Posterior vena cava (tissue), 2 donors: Measurements from ENCODE around the gene ASPSCR1. TPM values are rescaled to one million over a fixed set of nuclear protein-coding genes. Genes with fewer than 3 reads are reported as not detected.

ENCODE experiments used
- DNase-seq: peaks from one replicate; pipeline ENCODE4 v3.0.0-alpha.2; 2020; ENCODE audit warnings: low spot score
- intact Hi-C, 2 donors: fragments of 100-400 bp; cut with DNase I; formaldehyde crosslinking; loops; one replicate each; pipeline versions ENCODE4 v1.14.1 to v1.14.2; 2022 to 2023
- total RNA-seq, 2 donors: library from RNA; stranded (reverse); fragmentation: NEBNext Ultra II Directional; extraction: Animal tissue kit (Norgen Biotek cat#: 25700); gene quantifications; one replicate each; pipeline ENCODE4 v1.2.1, GENCODE V29; 2021
- donor health status: DM: yes; HTN: yes; CAD: no.
- donor health status: DM: yes; HTN: yes; CAD: no.

ASPSCR1 gene
- total RNA-seq, 2 donors from 2014 or later: 19.6 to 25.2 TPM

- DNase-seq: no peak
- intact Hi-C loops: loop anchor here (2.0 to 5.0 kb wide), 2 partner anchors 63 to 194 kb away; no protein-coding TSS in a partner anchor
Measured at GRCh38 chr17:81957691-81958432, 19.6 kb upstream of the ASPSCR1 start.

GRCh38 chr17:81958633-81959342, 18.6 kb upstream of the ASPSCR1 start:
- intact Hi-C loops: loop anchor here (2.0 to 5.0 kb wide), 2 partner anchors 62 to 194 kb away; no protein-coding TSS in a partner anchor
- no peak for DNase-seq

GRCh38 chr17:81959362-81960129, 17.9 kb upstream of the ASPSCR1 start:
- peak; percentile 89 for DNase-seq
- intact Hi-C loops: loop anchor here (1.0 to 5.0 kb wide), 3 partner anchors 61 to 193 kb away; no protein-coding TSS in a partner anchor

- intact Hi-C loops: loop anchor here in 1 of 2 donors (1.0 kb wide), 1 partner anchor 60 kb away; no protein-coding TSS in a partner anchor
- no peak for DNase-seq
Measured at GRCh38 chr17:81960130-81960958, 17.1 kb upstream of the ASPSCR1 start.

GRCh38 chr17:81961087-81961511, 16.3 kb upstream of the ASPSCR1 start, which contains the start of gene NOTUM:
Gene NOTUM, minus strand, starts transcription at chr17:81961187. Its CDS starts 278 bp downstream, at chr17:81960909.
- no peak for DNase-seq
- intact Hi-C loops: no loop called here

- intact Hi-C loops: no loop called here
- DNase-seq: no peak
Measured at GRCh38 chr17:81961521-81962498, 15.6 kb upstream of the ASPSCR1 start.

GRCh38 chr17:81962499-81963441, 14.7 kb upstream of the ASPSCR1 start:
- DNase-seq: no peak
- intact Hi-C loops: no loop called here

- DNase-seq: no peak
- intact Hi-C loops: no loop called here
Measured at GRCh38 chr17:81964081-81964849, 13.2 kb upstream of the ASPSCR1 start.

GRCh38 chr17:81966343-81967243, 10.8 kb upstream of the ASPSCR1 start:
- intact Hi-C loops: no loop called here
- no peak for DNase-seq

- intact Hi-C loops: no loop called here
- no peak for DNase-seq
Measured at GRCh38 chr17:81967244-81967532, 10.2 kb upstream of the ASPSCR1 start.

GRCh38 chr17:81967533-81968395, 9.7 kb upstream of the ASPSCR1 start:
- DNase-seq: peak; percentile 89
- intact Hi-C loops: no loop called here

GRCh38 chr17:81968396-81968745, 9.1 kb upstream of the ASPSCR1 start:
- intact Hi-C loops: no loop called here

GRCh38 chr17:81968850-81969812, 8.3 kb upstream of the ASPSCR1 start:
- no peak for DNase-seq
- intact Hi-C loops: no loop called here

More at GRCh38 chr17:81968396-81968745, 9.1 kb upstream of the ASPSCR1 start:
- no peak for DNase-seq
